ENCODE data around the gene JAK3. TPM values are rescaled to one million over a fixed set of nuclear protein-coding genes. Genes with fewer than 3 reads are reported as not detected.

JAK3 gene
- total RNA-seq, 1 donor from 2014 or later = 4.1 TPM

DNA sequence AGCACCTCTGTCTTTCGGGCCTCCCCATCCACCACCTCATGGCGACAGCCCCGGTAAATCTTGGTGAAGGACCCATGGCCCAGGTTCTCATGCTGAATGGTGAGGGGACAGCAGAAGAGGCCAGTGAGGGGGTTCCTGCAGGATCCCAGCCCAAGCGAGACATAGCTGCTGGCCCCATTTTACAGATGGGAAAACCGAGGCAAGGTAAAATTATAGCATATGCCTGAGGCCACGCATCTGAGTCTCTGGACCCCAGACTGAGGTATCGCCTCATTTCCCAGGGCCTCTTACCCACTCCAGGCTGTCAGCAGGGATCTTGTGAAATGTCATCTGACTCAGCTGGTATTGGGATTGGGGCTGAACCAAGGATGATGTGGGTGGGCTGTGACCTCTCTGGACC, 9.8 kb downstream of the JAK3 start:
- no peak for DNase-seq

DNA sequence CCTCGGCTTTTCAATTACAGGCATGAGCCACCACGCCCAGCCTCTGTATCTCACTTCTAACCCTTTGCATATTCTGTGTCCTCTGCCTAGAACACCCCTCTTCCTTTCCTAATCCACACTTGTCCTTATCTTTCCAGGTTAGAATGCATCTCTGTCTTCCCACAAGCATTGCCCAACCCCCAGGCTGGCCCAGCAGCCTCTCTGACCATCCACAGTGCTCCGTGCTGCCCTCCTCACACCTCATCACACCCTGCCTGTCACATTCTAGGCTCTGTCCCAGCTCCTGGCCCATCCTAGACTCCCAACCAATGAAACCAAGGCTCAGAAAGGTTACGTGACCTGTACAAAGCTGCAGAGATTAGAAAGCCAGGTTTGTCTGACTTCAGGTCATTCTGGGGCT, 11.3 kb downstream of the JAK3 start:
- DNase-seq = no peak

DNA sequence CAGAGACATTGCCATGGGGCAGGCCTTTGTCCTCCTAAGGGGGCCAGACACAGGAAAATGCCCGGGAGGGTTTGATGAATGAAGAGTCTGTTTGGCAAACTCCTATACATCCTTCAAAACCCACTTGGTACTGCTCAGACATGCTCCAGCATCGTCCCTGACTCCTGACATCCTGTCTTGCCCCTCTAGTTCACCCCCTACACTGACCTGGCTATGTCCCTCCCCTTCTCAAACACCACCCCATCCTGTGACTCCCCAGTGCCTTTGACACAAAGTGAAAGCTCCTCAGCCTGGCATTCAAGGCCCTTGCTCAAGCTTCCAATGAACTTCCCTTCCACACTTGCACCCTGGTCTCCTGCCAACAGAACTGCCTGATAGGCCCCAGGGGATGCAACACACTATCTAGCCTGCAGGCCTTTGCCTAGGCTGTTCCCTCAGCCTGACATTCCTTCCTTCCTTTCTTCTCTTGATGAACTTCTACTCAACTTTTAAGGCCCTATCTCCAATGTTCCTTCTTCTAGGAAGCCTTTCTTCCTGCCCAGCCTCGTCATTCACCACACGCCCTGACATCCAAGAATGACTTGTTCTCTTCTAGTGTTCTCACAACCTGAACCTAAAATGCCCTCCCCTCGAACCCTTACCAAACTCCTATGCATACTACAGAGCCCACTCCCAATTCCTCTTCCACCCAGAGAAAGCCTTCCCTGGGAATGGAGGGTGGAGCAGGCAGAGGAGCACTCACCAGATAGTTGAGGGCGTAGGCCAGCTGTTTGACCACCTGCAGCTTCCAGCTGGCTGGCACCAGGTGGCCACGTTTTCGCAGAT, 12.4 kb downstream of the JAK3 start:
- DNase-seq = no peak

DNA sequence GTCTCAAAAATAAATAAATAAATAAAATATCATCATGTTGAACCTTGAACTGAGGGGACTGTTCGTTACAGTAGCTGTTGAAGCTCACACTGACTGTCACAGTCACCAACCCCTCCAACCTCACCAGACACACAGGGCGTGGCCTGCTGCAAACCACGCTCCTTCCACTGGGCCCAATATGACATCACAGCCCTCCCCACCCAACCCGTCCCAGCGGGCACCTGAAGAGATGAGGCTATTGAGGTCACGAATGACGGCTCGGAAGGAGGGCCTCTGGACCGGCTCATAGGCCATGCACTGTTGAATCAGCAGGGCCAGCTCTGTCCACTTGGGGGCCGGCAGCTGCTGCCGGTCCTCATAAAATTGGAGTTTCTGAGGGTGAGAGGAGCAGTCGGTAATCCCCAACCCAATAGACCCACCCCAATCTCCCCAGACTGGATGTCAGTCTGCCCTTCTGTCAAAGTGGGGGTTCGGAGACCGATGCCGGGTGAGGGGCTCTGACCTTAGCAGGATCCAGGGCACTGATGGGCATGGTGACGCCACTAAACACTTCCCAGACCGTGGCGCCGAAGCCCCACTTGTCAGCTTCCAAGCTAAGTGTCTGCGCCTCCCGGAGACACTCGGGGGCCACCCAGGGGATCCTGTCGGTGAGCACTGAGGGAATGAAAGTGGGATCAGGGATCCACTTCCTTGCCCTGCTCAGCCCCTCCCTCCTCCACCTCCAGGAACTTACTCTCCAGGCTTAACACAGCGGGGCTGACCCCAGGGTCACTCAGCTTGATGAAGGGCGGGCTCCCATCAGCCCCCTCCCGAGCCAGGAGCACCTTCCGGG, 13.2 kb downstream of the JAK3 start:
- DNase-seq = no peak

DNA sequence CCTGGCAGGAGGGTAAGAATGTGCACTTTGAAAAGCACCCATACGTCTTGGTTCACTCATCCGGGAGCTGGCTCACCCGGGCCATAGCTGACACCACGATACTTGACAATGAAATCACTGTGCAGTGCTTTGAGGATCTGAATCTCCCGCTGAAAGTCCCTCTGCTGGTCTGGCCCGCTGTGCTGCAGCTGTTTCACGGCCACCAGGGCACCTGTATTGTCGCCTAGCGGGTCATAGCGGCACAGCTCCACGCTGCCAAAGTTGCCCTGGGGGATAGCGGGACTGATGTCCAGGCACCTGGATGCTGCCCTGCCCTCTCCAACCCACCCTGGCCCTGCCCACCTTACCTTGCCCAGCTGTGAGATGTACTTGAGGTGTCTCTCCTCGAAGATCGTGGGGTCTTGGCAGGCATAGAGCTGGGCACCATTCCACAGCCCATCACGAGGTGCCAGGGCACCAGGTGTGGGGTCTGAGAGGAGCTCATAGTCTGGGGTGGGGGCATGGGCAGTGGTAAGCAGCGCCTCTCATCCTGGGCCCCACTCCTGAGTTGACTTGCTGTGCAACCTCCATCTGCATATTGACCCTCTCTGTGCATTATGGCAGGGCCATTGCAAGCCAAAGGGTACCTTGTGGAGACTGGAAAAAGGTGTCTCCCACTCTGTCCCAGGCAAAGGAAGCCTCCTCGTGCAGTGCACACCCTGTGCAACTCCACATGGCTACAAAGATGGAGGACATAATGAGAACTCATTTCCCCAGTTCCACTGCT, 15.2 kb downstream of the JAK3 start:
- no peak for DNase-seq

DNA sequence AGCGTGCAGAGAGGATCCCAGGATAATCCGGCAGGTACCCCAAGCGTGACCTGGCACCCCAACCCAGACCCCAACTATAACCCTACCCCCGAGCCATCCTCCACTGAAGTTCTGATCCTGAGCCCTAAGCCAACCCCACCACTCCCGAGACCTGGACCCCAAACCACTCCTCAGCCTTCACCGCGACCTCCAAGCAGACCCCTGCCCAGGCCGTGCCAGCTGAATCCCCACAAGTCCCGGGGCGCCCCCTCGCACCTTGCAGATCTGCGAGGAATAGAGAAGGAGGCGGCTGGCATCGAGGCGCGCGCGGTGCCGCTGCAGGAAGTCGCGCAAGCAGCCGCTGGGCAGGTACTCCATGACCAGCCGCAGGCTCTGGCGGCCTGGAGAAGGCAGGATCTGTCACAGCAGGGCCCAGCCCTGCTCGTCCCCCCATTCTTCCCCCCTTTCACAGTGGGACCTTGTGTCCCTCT, 16.3 kb downstream of the JAK3 start:
- no peak for DNase-seq

DNA sequence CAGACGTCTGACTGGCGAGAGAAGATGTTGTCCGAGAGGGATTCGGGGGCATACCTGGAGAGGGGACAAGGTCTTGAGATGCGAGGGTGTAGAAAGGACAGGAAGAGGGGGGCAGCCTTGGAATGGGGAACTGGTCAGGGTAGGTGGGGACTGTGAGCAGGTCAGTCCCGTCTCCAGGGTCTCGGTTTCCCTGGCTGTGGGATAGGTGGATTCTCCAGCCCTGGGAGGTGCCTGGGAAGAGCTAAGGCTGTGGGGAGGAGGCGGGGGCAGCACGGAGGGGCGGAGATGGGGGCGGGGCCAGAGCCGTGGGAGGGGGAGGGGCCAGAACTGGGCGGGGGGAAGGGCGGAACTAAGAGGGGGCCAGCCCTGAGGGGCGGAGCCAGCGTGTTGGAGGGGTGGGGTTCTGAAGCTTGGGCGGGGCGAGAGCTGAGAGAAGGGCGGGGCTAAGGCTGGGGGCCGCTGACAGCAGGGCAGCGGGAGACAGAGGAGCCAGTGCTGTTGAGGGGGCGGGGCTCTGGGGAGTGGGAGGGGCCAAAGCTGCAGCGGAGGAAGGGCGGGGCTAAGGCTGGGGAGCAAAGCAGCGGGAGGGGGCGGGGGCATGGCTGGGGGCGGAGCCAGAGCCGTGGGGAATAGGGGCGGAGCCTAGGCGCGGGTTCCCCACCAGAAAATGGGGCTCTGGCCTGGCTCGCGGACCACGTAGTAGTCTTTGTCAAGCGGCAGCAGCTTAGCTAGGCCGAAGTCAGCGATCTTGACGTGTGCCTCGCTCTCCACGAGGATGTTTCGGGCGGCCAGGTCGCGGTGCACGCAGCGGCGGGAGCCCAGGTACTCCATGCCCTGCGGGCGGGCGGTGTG, 17.0 kb downstream of the JAK3 start:
- peak; percentile 81 for DNase-seq

DNA sequence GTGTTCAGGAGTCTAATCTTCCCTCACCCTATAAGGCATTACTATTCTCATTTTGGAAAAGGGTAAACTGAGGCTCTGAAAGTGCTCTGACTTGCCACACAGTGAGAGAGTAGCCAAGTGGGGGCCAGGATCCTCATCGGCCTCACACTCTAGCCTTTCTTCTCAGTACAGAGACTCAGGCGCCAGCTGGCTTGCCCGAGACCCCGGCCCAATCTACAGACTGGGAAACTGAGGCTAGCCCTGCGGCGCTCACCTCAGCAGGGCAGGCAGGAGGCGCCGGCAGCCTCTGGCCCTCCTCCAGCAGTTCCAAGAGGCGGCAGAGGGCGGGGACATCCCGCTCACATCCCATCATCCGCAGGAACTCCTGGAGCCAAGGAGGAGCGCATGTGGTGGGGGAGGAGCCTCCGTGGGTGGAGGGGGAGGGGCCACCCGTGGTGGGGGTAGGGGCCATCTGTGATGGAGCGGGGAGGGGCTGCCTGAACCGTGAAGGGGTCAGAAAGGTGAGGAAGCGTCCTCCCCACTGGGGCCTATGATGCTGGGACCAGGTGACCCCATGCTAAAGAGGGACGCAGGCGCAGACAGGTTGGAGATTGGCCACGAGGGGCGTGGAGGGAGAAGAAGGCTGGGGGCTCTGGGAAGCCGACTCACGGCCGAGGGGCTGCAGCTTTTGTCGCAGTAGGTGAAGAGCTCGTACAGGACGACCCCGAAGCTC, 17.8 kb downstream of the JAK3 start:
- DNase-seq = peak; percentile 51

DNA sequence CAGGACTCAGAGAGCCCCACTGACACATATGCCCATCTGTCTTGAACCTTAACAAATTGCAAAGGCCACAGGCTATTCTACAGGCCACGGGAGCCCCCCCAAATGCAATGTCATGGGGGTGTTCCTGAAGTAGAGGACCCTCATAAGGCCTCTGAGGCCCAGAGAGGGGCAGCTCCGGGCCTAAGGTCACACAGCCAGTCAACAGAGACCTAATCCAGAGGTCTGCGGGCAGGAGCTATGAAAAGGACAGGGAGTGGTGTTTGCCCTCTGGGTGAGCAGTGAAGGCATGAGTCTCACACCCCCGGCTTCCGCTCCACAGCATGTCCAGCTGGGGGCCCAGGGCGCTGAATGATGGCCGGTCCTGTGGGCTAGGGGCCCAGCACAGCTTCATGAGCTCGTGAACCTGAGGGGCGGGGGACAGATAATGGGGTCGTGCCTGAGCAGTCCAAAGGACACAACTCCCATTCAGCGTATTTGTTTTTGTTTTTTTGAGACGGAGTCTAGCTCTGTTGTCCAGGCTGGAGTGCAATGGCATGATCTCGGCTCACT, 21.2 kb downstream of the JAK3 start:
- no peak for DNase-seq

DNA sequence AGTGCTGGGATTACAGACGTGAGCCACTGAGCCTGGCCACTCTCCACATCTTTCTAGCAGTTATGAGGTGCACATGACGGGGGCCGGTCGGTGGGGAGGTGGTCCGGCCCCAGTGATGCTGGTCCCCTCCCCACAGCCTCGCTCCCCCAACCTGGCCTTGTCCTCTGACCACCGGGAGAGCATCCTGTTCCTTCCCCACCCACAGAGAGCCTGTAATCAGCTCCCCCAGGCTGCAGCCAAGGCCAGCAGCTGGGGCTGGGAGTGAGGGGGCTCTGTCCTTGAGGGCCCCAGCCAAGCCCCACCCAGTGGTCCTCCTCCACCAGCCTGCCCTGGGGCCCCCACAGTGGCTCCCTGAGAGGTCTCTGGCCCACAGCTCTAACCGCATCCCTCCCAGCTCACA, 23.4 kb downstream of the JAK3 start:
- DNase-seq = no peak

DNA sequence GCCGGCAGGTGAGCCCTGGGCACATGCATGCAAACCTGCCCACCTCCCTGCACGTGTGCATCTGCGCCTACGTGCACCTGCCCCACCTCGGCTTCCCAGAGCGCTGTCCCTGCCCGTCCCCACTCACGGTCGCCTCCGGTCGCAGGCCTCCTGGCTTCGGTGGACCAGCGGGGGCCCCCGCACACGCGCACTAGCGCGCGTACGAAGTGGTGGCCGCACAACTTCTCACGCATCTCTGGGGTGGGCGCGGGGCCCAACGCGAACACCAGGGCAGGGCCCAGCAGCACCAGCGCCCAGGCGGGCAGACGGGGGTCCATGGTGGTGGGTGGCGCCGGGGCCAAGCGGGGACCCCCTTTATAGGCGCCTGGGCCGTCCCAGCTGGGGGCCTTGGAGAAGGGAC, 26.6 kb downstream of the JAK3 start, which contains the start of gene INSL3:
TSS of gene INSL3 (minus strand) at position 330 of the 400 bp plus-strand sequence. CDS start at position 317, 13 bp downstream.
- DNase-seq = no peak

DNA sequence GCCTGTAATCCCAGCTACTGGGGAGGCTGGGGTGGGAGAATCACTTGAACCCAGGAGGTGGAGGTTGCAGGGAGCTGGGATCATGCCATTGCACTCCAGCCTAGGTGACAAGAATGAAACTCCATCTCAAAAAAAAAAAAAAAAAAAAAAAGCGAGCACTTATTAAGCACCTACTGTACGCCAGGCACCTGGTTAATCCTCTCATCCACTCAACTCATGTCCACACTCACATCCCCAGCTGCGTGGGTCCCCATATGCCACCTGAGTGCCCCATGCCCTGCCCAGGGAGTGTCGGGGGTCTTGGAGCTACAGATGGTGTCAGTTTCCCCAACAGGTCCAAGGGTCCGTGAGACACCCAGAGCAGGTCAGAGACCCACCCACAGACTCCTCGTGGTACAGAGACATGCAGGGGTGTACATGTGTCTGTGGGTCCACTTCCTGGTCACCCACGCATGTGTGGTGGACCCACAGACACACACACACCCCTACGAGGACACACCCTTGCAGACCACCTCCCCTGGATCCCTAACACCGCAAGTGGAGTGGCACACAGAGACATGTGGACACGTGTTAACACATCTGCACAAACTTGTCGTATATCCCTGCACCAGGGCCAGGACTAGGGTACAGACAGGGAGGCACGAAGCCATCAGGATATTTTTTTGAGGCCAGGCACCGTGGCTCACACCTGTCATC, 30.0 kb downstream of the JAK3 start:
- no peak for DNase-seq

DNA sequence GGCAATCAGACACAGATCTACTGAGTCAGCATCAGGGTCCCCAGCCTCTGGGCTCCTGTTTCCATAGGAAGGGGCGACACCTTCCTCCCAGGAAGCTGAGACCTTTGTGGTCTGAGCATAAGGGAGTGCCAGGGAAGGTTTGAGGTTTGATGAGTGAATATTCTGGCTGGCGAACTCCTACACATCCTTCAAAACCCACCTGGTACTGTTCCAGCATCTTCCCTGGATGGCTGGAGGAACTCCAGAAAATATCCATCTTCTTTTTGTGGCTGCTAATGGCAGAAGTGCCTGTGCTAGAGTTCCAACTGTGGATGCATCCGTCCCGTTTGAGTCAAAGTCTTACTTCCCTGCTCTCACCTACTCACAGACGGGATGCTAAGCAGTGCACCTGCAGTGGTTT, 35.7 kb downstream of the JAK3 start:
- DNase-seq = no peak

DNA sequence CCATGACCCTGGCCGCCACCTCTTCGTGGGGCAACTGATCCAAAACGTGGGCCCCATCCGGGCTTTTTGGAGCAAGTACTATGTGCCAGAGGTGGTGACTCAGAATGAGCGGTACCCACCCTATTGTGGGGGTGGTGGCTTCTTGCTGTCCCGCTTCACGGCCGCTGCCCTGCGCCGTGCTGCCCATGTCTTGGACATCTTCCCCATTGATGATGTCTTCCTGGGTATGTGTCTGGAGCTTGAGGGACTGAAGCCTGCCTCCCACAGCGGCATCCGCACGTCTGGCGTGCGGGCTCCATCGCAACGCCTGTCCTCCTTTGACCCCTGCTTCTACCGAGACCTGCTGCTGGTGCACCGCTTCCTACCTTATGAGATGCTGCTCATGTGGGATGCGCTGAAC, 36.1 kb downstream of the JAK3 start:
- DNase-seq = no peak

DNA sequence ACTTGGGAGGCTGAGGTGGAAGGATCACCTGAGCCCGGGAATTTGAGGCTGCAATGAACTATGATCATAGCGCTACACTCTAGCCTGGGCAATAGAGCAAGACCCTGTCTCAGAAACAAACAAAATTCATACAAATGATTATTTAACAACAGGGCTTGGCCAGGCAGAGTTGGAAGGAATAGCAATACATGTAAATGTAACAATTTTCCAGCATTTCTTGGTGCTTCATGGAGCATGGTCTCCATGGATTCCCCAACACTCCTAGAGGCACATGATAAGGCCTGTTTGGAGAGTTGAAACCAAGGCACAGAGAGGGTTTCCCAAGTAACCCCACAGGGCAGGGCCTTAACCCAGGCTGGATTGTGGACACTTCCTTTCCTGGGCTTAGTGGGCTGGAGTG, 36.7 kb downstream of the JAK3 start:
- no peak for DNase-seq

DNA sequence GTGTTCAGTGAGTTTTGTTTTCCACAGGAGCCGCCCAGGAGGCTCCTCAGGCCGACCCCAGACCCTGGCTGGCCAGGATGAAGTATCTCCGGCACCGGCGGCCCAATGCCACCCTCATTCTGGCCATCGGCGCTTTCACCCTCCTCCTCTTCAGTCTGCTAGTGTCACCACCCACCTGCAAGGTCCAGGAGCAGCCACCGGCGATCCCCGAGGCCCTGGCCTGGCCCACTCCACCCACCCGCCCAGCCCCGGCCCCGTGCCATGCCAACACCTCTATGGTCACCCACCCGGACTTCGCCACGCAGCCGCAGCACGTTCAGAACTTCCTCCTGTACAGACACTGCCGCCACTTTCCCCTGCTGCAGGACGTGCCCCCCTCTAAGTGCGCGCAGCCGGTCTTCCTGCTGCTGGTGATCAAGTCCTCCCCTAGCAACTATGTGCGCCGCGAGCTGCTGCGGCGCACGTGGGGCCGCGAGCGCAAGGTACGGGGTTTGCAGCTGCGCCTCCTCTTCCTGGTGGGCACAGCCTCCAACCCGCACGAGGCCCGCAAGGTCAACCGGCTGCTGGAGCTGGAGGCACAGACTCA, 40.0 kb downstream of the JAK3 start:
- DNase-seq = no peak

DNA sequence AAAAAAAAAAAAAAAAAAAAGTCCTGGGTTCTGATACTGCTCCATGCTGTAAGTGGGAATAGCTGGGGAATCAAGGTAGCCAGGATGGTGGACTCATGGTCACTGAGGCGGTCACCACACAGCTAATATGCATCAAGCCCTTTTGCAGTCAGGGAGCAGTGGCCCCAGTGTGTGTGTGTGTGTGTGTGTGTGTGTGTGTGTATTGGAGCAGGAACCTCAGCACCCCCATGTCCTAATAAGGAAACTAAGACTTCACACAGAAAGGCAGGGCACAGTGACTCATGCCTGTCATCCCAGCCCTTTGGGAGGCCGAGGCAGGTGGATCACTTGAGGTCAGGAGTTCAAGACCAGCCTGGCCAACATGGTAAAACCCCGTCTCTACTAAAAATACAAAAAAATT, 40.8 kb downstream of the JAK3 start:
- no peak for DNase-seq

DNA sequence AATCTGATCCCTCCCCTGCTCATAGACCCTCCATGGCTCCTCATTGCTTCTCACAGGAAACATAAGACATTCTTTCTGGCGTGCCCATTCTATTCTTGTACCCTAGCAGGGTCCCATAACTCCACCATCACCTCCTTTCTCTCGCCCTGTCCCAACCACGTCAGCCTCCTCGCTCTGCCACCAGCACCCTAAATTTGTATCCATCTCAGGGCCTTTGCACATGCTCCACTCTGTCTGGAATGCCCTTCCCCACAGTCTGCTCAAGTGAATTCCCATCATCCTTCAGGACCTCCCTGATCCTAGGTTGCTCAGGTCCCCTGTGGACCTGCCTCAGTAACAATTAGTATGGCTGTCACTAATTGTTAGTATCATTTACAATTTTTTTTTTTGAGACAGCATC, 42.4 kb downstream of the JAK3 start:
- no peak for DNase-seq

DNA sequence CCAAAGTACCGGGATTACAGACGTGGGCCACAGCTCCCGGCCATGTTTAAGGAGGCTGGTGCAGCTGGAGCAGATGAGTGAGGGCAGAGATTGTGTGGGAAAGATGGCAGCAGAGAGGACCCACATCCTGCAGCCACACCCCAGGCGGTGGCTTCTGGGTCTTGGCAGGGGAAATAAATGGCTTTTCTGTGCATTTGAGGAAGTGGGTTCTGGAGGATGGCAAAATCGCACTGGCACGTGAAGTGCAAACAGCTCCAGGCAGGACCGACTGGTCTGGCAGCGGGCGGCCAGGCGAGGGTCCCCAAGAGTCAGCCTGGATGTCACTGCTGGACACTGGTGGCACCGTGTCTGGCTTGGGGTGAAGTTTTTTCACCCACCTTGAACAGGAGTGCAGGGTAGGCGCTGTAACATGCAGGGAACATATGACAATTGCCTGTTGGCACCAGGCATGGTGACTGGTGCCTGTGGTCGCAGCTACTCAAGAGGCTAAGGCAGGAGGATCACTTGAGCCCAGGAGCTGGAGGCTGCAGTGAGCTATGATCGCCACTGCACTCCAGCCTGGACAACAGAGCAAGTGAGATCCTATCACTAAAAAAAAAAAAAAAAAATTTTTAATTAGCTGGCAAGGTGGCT, 44.4 kb downstream of the JAK3 start:
- no peak for DNase-seq
